Pancreas (tissue), 10 donors: Measurements from ENCODE around the gene TTC3. TPM values are rescaled to one million over a fixed set of nuclear protein-coding genes. Genes with fewer than 3 reads are reported as not detected.

ENCODE experiments used
- ATAC-seq, 4 donors: fragments of 200-7000 bp; cut with Tn5 transposase; one replicate each; pipeline versions ENCODE4 v1.8.0 to v1.9.1; 2020; ENCODE audit warnings: mild to moderate bottlenecking in 4 of 4, moderate library complexity in 4 of 4
- DNase-seq, 6 donors: peaks; one replicate each; pipeline ENCODE4 v3.0.0-alpha.2; 2020
- FAIRE-seq: peaks from 2 replicates; lab custom pipeline; 2012; peaks lifted over from hg19 to GRCh38; lab: Jason Lieb, UNC
- H3K27ac ChIP-seq, 4 donors: fragments of 200-600 bp; sonication (generic); 1 replicate in 3 of 4; 2 replicates in 1 of 4; pipeline versions ENCODE4 v1.5.0 to v1.8.0; 2020
- H3K27me3 ChIP-seq, 4 donors: fragments of 200-600 bp; one replicate each; pipeline ENCODE4 v1.8.0; 2021
- H3K36me3 ChIP-seq, 3 donors: fragments of 200-600 bp; sonication (generic) in 1 of 3; one replicate each; pipeline versions ENCODE4 v1.5.0 to v1.8.0; 2020 to 2021
- H3K4me1 ChIP-seq, 3 donors: fragments of 200-600 bp; one replicate each; pipeline ENCODE4 v1.8.0; 2021
- H3K4me3 ChIP-seq, 4 donors: fragments of 200-600 bp; sonication (generic) in 2 of 4; one replicate each; pipeline versions ENCODE4 v1.5.0 to v1.8.0; 2020 to 2021
- H3K9me3 ChIP-seq, 4 donors: fragments of 200-600 bp; one replicate each; pipeline ENCODE4 v1.8.0; 2021
- WGBS, 2 donors: extraction: QIAGEN DNeasy Blood & Tissue Kit; methylation state at CpG; one replicate each; pipeline ENCODE4 v1.1.7; 2013; 5-methylcytosine and 5-hydroxymethylcytosine counted together
- intact Hi-C, 3 donors: fragments of 100-400 bp; cut with DNase I; formaldehyde crosslinking; loops; one replicate each; pipeline versions ENCODE4 v1.11.1 to v1.14.2; 2022
- polyA plus RNA-seq, 2 donors: library from polyadenylated mRNA; stranded (reverse); fragments of 200-250 nt; gene quantifications; one replicate each; pipeline ENCODE4 v1.2.3, GENCODE V29; 2013
- total RNA-seq, 6 donors: library from RNA; stranded (reverse); fragmentation: NEBNext Ultra II Directional in 4 of 6; extraction: Animal tissue kit (Norgen Biotek cat#: 25700) in 4 of 6; gene quantifications; one replicate each; pipeline versions ENCODE4 v1.2.1 to v1.2.4, GENCODE V29; 2021 to 2023
- TF ChIP-seq, protein P1 (sequence below), 4 donors: fragments of 200-600 bp; sonication (generic) in 3 of 4; IDR thresholded peaks; one replicate each; pipeline versions ENCODE4 v1.5.0 to v1.8.0; 2021; ENCODE audit warnings: antibody characterized with exemption in 4 of 4
- donor health status: healthy with polysubstance abuse.
- donor health status: DM: no; HTN: no; CAD: no; lungs with moderate emphysema.
- donor health status: DM: no; HTN: no; CAD: no.
- donor health status: control.
- donor health status: control.
- donor health status: Bipolar disorder and iron deficiency.
- donor health status: DM: yes; HTN: yes; CAD: no.
- donor health status: DM: no; HTN: no; CAD: no.
- donor health status: DM: no; HTN: no; CAD: no.
- donor health status: DM: yes; HTN: yes; CAD: no.

The TTC3 gene
- total and polyA plus RNA-seq, 8 donors, result 24.6 to 103 (median 62.8) TPM

GRCh38 chr21:37188825-37189224 lies 115.8 kb downstream of the TTC3 start:
- TF ChIP-seq, protein P1, sequence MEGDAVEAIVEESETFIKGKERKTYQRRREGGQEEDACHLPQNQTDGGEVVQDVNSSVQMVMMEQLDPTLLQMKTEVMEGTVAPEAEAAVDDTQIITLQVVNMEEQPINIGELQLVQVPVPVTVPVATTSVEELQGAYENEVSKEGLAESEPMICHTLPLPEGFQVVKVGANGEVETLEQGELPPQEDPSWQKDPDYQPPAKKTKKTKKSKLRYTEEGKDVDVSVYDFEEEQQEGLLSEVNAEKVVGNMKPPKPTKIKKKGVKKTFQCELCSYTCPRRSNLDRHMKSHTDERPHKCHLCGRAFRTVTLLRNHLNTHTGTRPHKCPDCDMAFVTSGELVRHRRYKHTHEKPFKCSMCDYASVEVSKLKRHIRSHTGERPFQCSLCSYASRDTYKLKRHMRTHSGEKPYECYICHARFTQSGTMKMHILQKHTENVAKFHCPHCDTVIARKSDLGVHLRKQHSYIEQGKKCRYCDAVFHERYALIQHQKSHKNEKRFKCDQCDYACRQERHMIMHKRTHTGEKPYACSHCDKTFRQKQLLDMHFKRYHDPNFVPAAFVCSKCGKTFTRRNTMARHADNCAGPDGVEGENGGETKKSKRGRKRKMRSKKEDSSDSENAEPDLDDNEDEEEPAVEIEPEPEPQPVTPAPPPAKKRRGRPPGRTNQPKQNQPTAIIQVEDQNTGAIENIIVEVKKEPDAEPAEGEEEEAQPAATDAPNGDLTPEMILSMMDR (IDR thresholded peaks at IDR 0.05), result no peak
- Histone ChIP-seq H3K4me1 (no peaks in the 10 kb centered on the region), H3K27ac (no peak overlapping the region), H3K36me3 (peaks cover 0 to 46% (median 13%) of the 10 kb centered on the region in 3 donors), H3K9me3 (no peaks in the 10 kb centered on the region), H3K27me3 (no peaks in the 10 kb centered on the region), H3K4me3 (no peak overlapping the region)
- ATAC-seq (no peak), DNase-seq (no peak), FAIRE-seq (no peak)
- 97 to 100% methylated on average over 1 of the region's 1 CpG for WGBS, 2 donors
- intact Hi-C loops, result no loop called here

DNA sequence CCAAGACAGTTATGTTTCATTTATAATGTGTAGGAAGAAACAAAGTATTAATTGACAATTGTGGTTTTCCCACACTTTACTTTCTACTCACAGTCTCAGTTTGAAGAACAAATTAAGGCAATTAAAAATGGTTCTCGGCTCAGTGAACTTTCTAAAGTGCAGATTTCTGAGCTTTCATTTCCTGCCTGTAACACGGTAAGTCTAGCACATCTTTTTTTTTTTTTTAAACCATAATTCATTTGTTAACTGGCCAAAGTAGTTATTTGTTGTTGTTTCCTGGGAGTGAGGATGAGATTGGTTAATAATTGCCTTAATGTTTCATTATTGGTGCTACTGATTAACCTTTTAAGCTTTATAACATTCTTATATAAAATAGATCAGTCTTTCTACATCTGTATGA lies 119.0 kb downstream of the TTC3 start:
- peaks cover 0 to 42% (median 16%) of the 10 kb centered on the region in 3 donors for H3K36me3 ChIP-seq
- TF ChIP-seq, protein P1 (IDR thresholded peaks at IDR 0.05), result no peak
- H3K4me3 ChIP-seq, result no peak overlapping the region
- no peak for DNase-seq
- H3K4me1 ChIP-seq, result no peaks in the 10 kb centered on the region
- intact Hi-C loops, result no loop called here
- H3K27ac ChIP-seq, result no peak overlapping the region
- no peaks in the 10 kb centered on the region for H3K9me3 ChIP-seq
- no peak for ATAC-seq
- H3K27me3 ChIP-seq, result no peaks in the 10 kb centered on the region
- 49 to 65% methylated on average over 2 of the region's 2 CpGs for WGBS, 2 donors
- FAIRE-seq, result no peak

DNA sequence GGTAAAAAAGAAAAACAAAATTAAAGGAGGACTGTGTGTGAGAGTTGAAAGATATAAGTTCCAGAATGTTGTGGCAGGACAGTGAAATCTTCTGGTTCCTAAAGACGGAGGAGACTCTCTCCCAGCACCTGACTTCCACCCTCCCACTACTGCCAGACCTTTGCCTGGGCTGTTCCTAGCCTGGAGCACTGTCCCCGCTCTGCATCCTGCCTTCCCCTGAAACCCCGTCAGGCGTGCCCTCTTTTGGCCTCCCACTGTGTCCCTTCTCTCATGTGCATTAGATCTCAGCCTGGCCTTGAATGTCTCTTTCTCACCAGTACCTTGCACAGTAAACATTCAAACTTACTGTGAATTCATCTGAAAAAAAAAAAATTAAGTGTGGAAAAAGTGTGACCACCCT lies 120.0 kb downstream of the TTC3 start:
- Histone ChIP-seq H3K4me1 (no peaks in the 10 kb centered on the region), H3K27ac (no peak overlapping the region), H3K9me3 (no peaks in the 10 kb centered on the region), H3K36me3 (peaks cover 0 to 32% (median 7%) of the 10 kb centered on the region in 3 donors), H3K27me3 (no peaks in the 10 kb centered on the region), H3K4me3 (no peak overlapping the region)
- ATAC-seq (no peak), DNase-seq (no peak), FAIRE-seq (no peak)
- WGBS, 2 donors, result 71 to 74% methylated on average over 4 of the region's 4 CpGs
- TF ChIP-seq, protein P1 (IDR thresholded peaks at IDR 0.05), result no peak
- intact Hi-C loops, result no loop called here

GRCh38 chr21:37193676-37194075 lies 120.6 kb downstream of the TTC3 start:
- Histone ChIP-seq H3K4me3 (no peak overlapping the region), H3K4me1 (no peaks in the 10 kb centered on the region), H3K9me3 (no peaks in the 10 kb centered on the region), H3K27ac (no peak overlapping the region), H3K36me3 (peaks cover 0 to 29% (median 5%) of the 10 kb centered on the region in 3 donors), H3K27me3 (no peaks in the 10 kb centered on the region)
- intact Hi-C loops, result no loop called here
- FAIRE-seq (no peak), ATAC-seq (no peak), DNase-seq (no peak)
- WGBS, 2 donors, result 93 to 94% methylated on average over 6 of the region's 6 CpGs
- TF ChIP-seq, protein P1 (IDR thresholded peaks at IDR 0.05), result no peak

- Histone ChIP-seq H3K4me3 (no peak overlapping the region), H3K4me1 (no peaks in the 10 kb centered on the region), H3K27ac (peak overlapping the region in 2 of 4 donors; percentile 6 to 20), H3K9me3 (no peaks in the 10 kb centered on the region), H3K27me3 (no peaks in the 10 kb centered on the region), H3K36me3 (peaks cover 0 to 20% (median 5%) of the 10 kb centered on the region in 3 donors)
- DNase-seq (no peak), ATAC-seq (no peak), FAIRE-seq (no peak)
- 91 to 94% methylated on average over 3 of the region's 3 CpGs for WGBS, 2 donors
- intact Hi-C loops, result no loop called here
- TF ChIP-seq, protein P1 (IDR thresholded peaks at IDR 0.05), result no peak
These were observed 122.0 kb downstream of the TTC3 start for GRCh38 chr21:37195059-37195458.
